H1 (cell line): ENCODE results near the gene ZNF823. TPM values are rescaled to one million over a fixed set of nuclear protein-coding genes. Genes with fewer than 3 reads are reported as not detected.

Experiments used
- CTCF ChIA-PET: fragments of 300-600 bp; sonication (Branson Sonifier 250); formaldehyde crosslinking; loops from one replicate; lab custom pipeline; 2021; ENCODE audit not compliant: partially characterized antibody; lab: Charles Lee
- POLR2A ChIA-PET: fragments of 300-600 bp; sonication (Branson Sonifier 250); formaldehyde crosslinking; loops from one replicate; lab custom pipeline; 2021; ENCODE audit warnings: inconsistent platforms; ENCODE audit not compliant: partially characterized antibody; lab: Charles Lee
- DNase-seq, 2 experiments: peaks; one replicate each; pipeline versions ENCODE4 v3.0.0 to v3.0.0-alpha.2; 2010 to 2022; ENCODE audit warnings: low spot score in 2 of 2, low read depth in 1 of 2, mixed read lengths in 1 of 2
- FAIRE-seq: peaks from 2 replicates; lab custom pipeline; 2011; peaks lifted over from hg19 to GRCh38; lab: Jason Lieb, UNC
- H2AFZ ChIP-seq: 2 replicates; pipeline ENCODE4 v1.8.1; 2012; ENCODE audit warnings: low read length, inconsistent platforms
- H2AK5ac ChIP-seq: 2 replicates; pipeline ENCODE4 v1.6.1; 2013; ENCODE audit warnings: low read depth, low read length
- H2BK120ac ChIP-seq: replicated peaks from 2 replicates; pipeline ENCODE3; 2013; ENCODE audit warnings: low read depth, low read length, inconsistent platforms
- H2BK12ac ChIP-seq: 2 replicates; pipeline ENCODE4 v1.6.1; 2013; ENCODE audit warnings: low read depth, low read length
- H2BK15ac ChIP-seq: 2 replicates; pipeline ENCODE4 v1.6.1; 2013; ENCODE audit warnings: low read length
- H2BK20ac ChIP-seq: 2 replicates; pipeline ENCODE4 v1.6.1; 2013; ENCODE audit warnings: low read length
- H2BK5ac ChIP-seq: 2 replicates; pipeline ENCODE4 v1.6.1; 2013; ENCODE audit warnings: low read depth, low read length
- H3K14ac ChIP-seq: 2 replicates; pipeline ENCODE4 v1.6.1; 2013; ENCODE audit warnings: inconsistent platforms; ENCODE audit not compliant: insufficient read length
- H3K18ac ChIP-seq: 2 replicates; pipeline ENCODE4 v1.6.1; 2013; ENCODE audit warnings: low read length; ENCODE audit errors: extremely low read depth
- H3K23ac ChIP-seq: 2 replicates; pipeline ENCODE4 v1.6.1; 2013; ENCODE audit warnings: inconsistent platforms; ENCODE audit not compliant: insufficient read length
- H3K23me2 ChIP-seq: 2 replicates; pipeline ENCODE4 v1.6.1; 2013; ENCODE audit warnings: low read depth, low read length
- H3K27ac ChIP-seq: 2 replicates; pipeline ENCODE4 v1.6.1; 2011; ENCODE audit warnings: low read depth, low read length, inconsistent platforms
- H3K27me3 ChIP-seq, 4 experiments: replicated peaks in 1 of 4; 1 replicate in 1 of 4; 2 replicates in 3 of 4; pipeline versions ENCODE4 v1.6.1 to v1.8.1; 2011 to 2013; ENCODE audit warnings: low read length in 3 of 4, mild to moderate bottlenecking in 3 of 4, inconsistent platforms in 2 of 4, mixed read lengths in 2 of 4, moderate library complexity in 1 of 4; ENCODE audit not compliant: control insufficient read depth in 3 of 4, insufficient read depth in 3 of 4; ENCODE audit errors: extremely low read depth in 1 of 4
- H3K36me3 ChIP-seq, 4 experiments: 2 replicates each; pipeline versions ENCODE4 v1.6.1 to v1.8.1; 2011 to 2013; ENCODE audit warnings: mild to moderate bottlenecking in 4 of 4, low read length in 3 of 4, moderate library complexity in 2 of 4, control low read depth in 1 of 4, inconsistent platforms in 1 of 4; ENCODE audit not compliant: insufficient read depth in 4 of 4, control insufficient read depth in 2 of 4
- H3K4ac ChIP-seq: replicated peaks from 2 replicates; pipeline ENCODE3; 2013; ENCODE audit warnings: low read length, low read depth, mixed read lengths, inconsistent platforms; ENCODE audit not compliant: insufficient read length
- H3K4me1 ChIP-seq, 4 experiments: replicated peaks in 1 of 4; 1 replicate in 1 of 4; 2 replicates in 3 of 4; pipeline versions ENCODE4 v1.6.1 to v1.8.1; 2011 to 2013; ENCODE audit warnings: low read length in 3 of 4, inconsistent platforms in 2 of 4, mixed read lengths in 1 of 4; ENCODE audit not compliant: insufficient read depth in 4 of 4, control insufficient read depth in 3 of 4
- H3K4me2 ChIP-seq, 2 experiments: 2 replicates each; pipeline versions ENCODE4 v1.6.1 to v1.8.1; 2011 to 2013; ENCODE audit warnings: low read depth in 2 of 2, low read length in 2 of 2, control low read depth in 1 of 2, inconsistent platforms in 1 of 2, mild to moderate bottlenecking in 1 of 2; ENCODE audit not compliant: insufficient read depth in 1 of 2
- H3K4me3 ChIP-seq, 4 experiments: fragments of 200-600, 300-600 bp in 1 of 4; sonication (generic), shearing (Covaris generic), sonication (Bioruptor Twin) in 1 of 4; 2 replicates each; pipeline versions ENCODE4 v1.5.1 to v1.8.1; 2011 to 2016; ENCODE audit warnings: low read length in 4 of 4, low read depth in 3 of 4, control low read depth in 2 of 4, inconsistent platforms in 2 of 4, mild to moderate bottlenecking in 2 of 4, mixed read lengths in 1 of 4, moderate library complexity in 1 of 4; ENCODE audit not compliant: insufficient read depth in 2 of 4; ENCODE audit errors: extremely low read depth in 1 of 4
- H3K56ac ChIP-seq: replicated peaks from 2 replicates; pipeline ENCODE3; 2013; ENCODE audit warnings: low read depth, mild to moderate bottlenecking, mixed read lengths, low read length, inconsistent platforms; ENCODE audit not compliant: insufficient read length
- H3K79me1 ChIP-seq: 2 replicates; pipeline ENCODE4 v1.6.1; 2013; ENCODE audit warnings: low read depth, low read length, control low read depth
- H3K79me2 ChIP-seq, 2 experiments: 2 replicates each; pipeline versions ENCODE4 v1.6.1 to v1.8.1; 2012 to 2013; ENCODE audit warnings: low read length in 2 of 2, mild to moderate bottlenecking in 2 of 2, inconsistent platforms in 1 of 2; ENCODE audit not compliant: insufficient read depth in 2 of 2, control insufficient read depth in 1 of 2
- H3K9ac ChIP-seq, 4 experiments: replicated peaks in 1 of 4; 1 replicate in 1 of 4; 2 replicates in 3 of 4; pipeline versions ENCODE4 v1.6.1 to v1.8.1; 2011 to 2013; ENCODE audit warnings: low read depth in 3 of 4, low read length in 3 of 4, control low read depth in 2 of 4, mild to moderate bottlenecking in 2 of 4, moderate library complexity in 2 of 4, inconsistent platforms in 1 of 4; ENCODE audit errors: extremely low read depth in 1 of 4
- H3K9me3 ChIP-seq, 2 experiments: 2 replicates each; pipeline versions ENCODE4 v1.6.1 to v1.8.1; 2012 to 2013; ENCODE audit warnings: mild to moderate bottlenecking in 2 of 2, moderate library complexity in 2 of 2, control low read depth in 1 of 2, inconsistent platforms in 1 of 2, low read depth in 1 of 2, low read length in 1 of 2, mixed read lengths in 1 of 2; ENCODE audit not compliant: insufficient read depth in 2 of 2
- H4K20me1 ChIP-seq, 2 experiments: replicated peaks in 1 of 2; 2 replicates each; pipeline versions ENCODE3 to v1.8.1; 2011 to 2013; ENCODE audit warnings: inconsistent platforms in 2 of 2, low read length in 2 of 2, mild to moderate bottlenecking in 1 of 2; ENCODE audit not compliant: insufficient read depth in 2 of 2, control insufficient read depth in 1 of 2
- H4K5ac ChIP-seq: 2 replicates; pipeline ENCODE4 v1.6.1; 2013; ENCODE audit warnings: low read length, low read depth, mixed read lengths, inconsistent platforms; ENCODE audit not compliant: insufficient read length
- H4K8ac ChIP-seq: 2 replicates; pipeline ENCODE4 v1.8.0; 2013; ENCODE audit warnings: mild to moderate bottlenecking, moderate library complexity, low read length, inconsistent platforms; ENCODE audit not compliant: insufficient read depth; ENCODE audit errors: extremely low read depth
- H4K91ac ChIP-seq: replicated peaks from 2 replicates; pipeline ENCODE3; 2013; ENCODE audit warnings: low read length, mixed read lengths, inconsistent platforms; ENCODE audit not compliant: insufficient read length
- EZH2 ChIP-seq: fragments of 200-600 bp; sonication (generic); IDR thresholded peaks from 2 replicates; pipeline ENCODE4 v1.7.1; 2012; ENCODE audit warnings: low read depth, mild to moderate bottlenecking, moderate library complexity, low read length, inconsistent platforms; ENCODE audit not compliant: severe bottlenecking
- FOSL1 ChIP-seq: IDR thresholded peaks from 2 replicates; pipeline ENCODE4 v1.6.1; 2011; ENCODE audit warnings: mild to moderate bottlenecking, low read depth, low read length, moderate library complexity; ENCODE audit not compliant: insufficient read depth
- HDAC2 ChIP-seq, 2 experiments: fragments of 300-600 bp in 1 of 2; sonication (generic) in 1 of 2; IDR thresholded peaks; 2 replicates each; pipeline ENCODE4 v1.6.1; 2011 to 2012; ENCODE audit warnings: low read depth in 2 of 2, low read length in 2 of 2, mild to moderate bottlenecking in 2 of 2, moderate library complexity in 2 of 2, borderline replicate concordance in 1 of 2, inconsistent platforms in 1 of 2
- POLR2A ChIP-seq, 2 experiments: IDR thresholded peaks; 1 replicate in 1 of 2; 2 replicates in 1 of 2; pipeline ENCODE4 v1.6.1; 2011; ENCODE audit warnings: low read depth in 2 of 2, low read length in 2 of 2, mild to moderate bottlenecking in 2 of 2; ENCODE audit errors: control extremely low read depth in 1 of 2
- WGBS, 2 experiments: shearing (Covaris generic) in 1 of 2; methylation state at CpG; one replicate each; pipeline versions ENCODE4 v1.1.6 to v1.1.7; 2013 to 2015; ENCODE audit warnings: low lambda C conversion rate in 2 of 2, mixed read lengths in 2 of 2, inconsistent platforms in 1 of 2, low coverage in 1 of 2, missing lambda C conversion rate in 1 of 2; ENCODE audit not compliant: insufficient replicate concordance in 2 of 2, insufficient coverage in 1 of 2, insufficient read length in 1 of 2; ENCODE audit errors: extremely low coverage in 1 of 2, missing lambda C conversion rate in 1 of 2; 5-methylcytosine and 5-hydroxymethylcytosine counted together
- polyA plus RNA-seq, 7 experiments: library from polyadenylated mRNA; depleted of rRNA in 3 of 7; stranded (reverse) in 5 of 7; unstranded in 2 of 7; fragments of >200 nt in 5 of 7; fragments of 200-250 nt in 2 of 7; gene quantifications; 1 replicate in 5 of 7; 2 replicates in 1 of 7; 4 replicates in 1 of 7; pipeline versions ENCODE4 v1.2.1 to v1.2.3, GENCODE V29; 2011 to 2013; ENCODE audit warnings: missing spikeins in 2 of 7, mixed read lengths in 2 of 7
- total RNA-seq: library from RNA; stranded (reverse); fragmentation: NEBNext Ultra II Directional; extraction: Animal tissue kit (Norgen Biotek cat#: 25700); gene quantifications from 2 replicates; pipeline ENCODE4 v1.2.1, GENCODE V29; 2021

ZNF823 gene
- total and polyA plus RNA-seq, 2 of the 8 experiments (the other 6 are each of a cell fraction or from before 2014, with no cell fraction given) = 0.73 to 2.4 TPM

GRCh38 chr19:11684987-11685675, 53.6 kb downstream of the ZNF823 start:
- no peak overlapping the region for H4K8ac ChIP-seq
- no peak overlapping the region for H2AK5ac ChIP-seq
- WGBS, 2 experiments = 85% methylated on average over 3 of the region's 3 CpGs; no CpG with 5 or more reads in 1 of the 2 experiments
- no peak overlapping the region for H3K18ac ChIP-seq
- ChIA-PET CTCF (no interaction called here), POLR2A (no interaction called here)
- H3K23me2 ChIP-seq = no peaks in the 10 kb centered on the region
- H3K4me3 ChIP-seq = no peak overlapping the region
- no peak overlapping the region for H3K9ac ChIP-seq
- no peak overlapping the region for H3K27ac ChIP-seq
- no peak overlapping the region for H2BK120ac ChIP-seq
- H4K20me1 ChIP-seq = no peaks in the 10 kb centered on the region
- H3K79me2 ChIP-seq = no peaks in the 10 kb centered on the region
- H3K36me3 ChIP-seq = peaks cover 0 to 51% (median 8%) of the 10 kb centered on the region in 4 experiments; a peak in 4 of 8 replicates
- H3K4me2 ChIP-seq = no peak overlapping the region
- no peaks in the 10 kb centered on the region for H3K4me1 ChIP-seq
- H4K5ac ChIP-seq = no peak overlapping the region
- no peaks in the 10 kb centered on the region for H3K79me1 ChIP-seq
- H2BK12ac ChIP-seq = no peak overlapping the region
- no peak overlapping the region for H2AFZ ChIP-seq
- no peak overlapping the region for H3K56ac ChIP-seq
- FAIRE-seq (no peak), DNase-seq (no peak)
- H2BK5ac ChIP-seq = no peak overlapping the region
- no peak overlapping the region for H3K14ac ChIP-seq
- H2BK20ac ChIP-seq = no peak overlapping the region
- H3K4ac ChIP-seq = no peak overlapping the region
- H3K27me3 ChIP-seq = no peaks in the 10 kb centered on the region
- H2BK15ac ChIP-seq = no peak overlapping the region
- H3K23ac ChIP-seq = no peak overlapping the region
- H4K91ac ChIP-seq = no peak overlapping the region
- peaks cover 56 to 61% of the 10 kb centered on the region in 2 experiments for H3K9me3 ChIP-seq
- TF ChIP-seq FOSL1 (no peak), EZH2 (no peak), POLR2A (IDR thresholded peaks at IDR 0.05; ENCODE audit: control extremely low read depth in 1 of 2, low read depth in 2 of 2, low read length in 2 of 2) (no peak), HDAC2 (IDR thresholded peaks at IDR 0.05; ENCODE audit: borderline replicate concordance in 1 of 2, low read depth in 2 of 2, low read length in 2 of 2) (no peak)
